PC-3 (cell line): ENCODE measurements around the gene CDC45. TPM values are rescaled to one million over a fixed set of nuclear protein-coding genes. Genes with fewer than 3 reads are reported as not detected.

ENCODE experiments used
- ATAC-seq: fragments of 200-7000 bp; cut with Tn5 transposase; 2 replicates; pipeline ENCODE4 v1.9.1; 2020; ENCODE audit warnings: mild to moderate bottlenecking, moderate library complexity
- BruUV-seq: library from RNA; stranded (reverse); fragments of 400-500 nt; replicated peaks from 2 replicates; lab custom pipeline; 2021; lab: Mats Ljungman, UMichigan
- CTCF ChIA-PET: fragments of 300-600 bp; sonication (Branson Sonifier 250); formaldehyde crosslinking; loops from one replicate; lab custom pipeline; 2022; ENCODE audit warnings: antibody characterized with exemption; lab: Charles Lee
- POLR2A ChIA-PET: fragments of 300-600 bp; sonication (Branson Sonifier 250); formaldehyde crosslinking; loops from one replicate; lab custom pipeline; 2022; ENCODE audit warnings: antibody characterized with exemption; ENCODE audit not compliant: unreplicated experiment; lab: Charles Lee
- DNase-seq: peaks from one replicate; pipeline ENCODE4 v3.0.0-alpha.2; 2015
- H2AFZ ChIP-seq: fragments of 300-600 bp; sonication (generic); 2 replicates; pipeline ENCODE4 v1.6.0; 2016; ENCODE audit warnings: antibody characterized with exemption, low read length
- H3F3A ChIP-seq: fragments of 300-600 bp; sonication (generic); one replicate; pipeline ENCODE4 v1.6.0; 2017; ENCODE audit warnings: antibody characterized with exemption, low read length, control low read depth, mild to moderate bottlenecking; ENCODE audit not compliant: unreplicated experiment
- H3K27ac ChIP-seq: fragments of 300-600 bp; sonication (generic); 2 replicates; pipeline ENCODE4 v1.5.1; 2016; ENCODE audit warnings: mild to moderate bottlenecking, low read length
- H3K27me3 ChIP-seq: fragments of 300-600 bp; sonication (generic); 2 replicates; pipeline ENCODE4 v1.6.1; 2016; ENCODE audit warnings: low read length, mixed read lengths
- H3K36me3 ChIP-seq: fragments of 300-600 bp; sonication (generic); 2 replicates; pipeline ENCODE4 v1.6.1; 2016; ENCODE audit warnings: low read depth, mixed run types, low read length, mixed read lengths
- H3K4me1 ChIP-seq: fragments of 300-600 bp; sonication (generic); 2 replicates; pipeline ENCODE4 v1.5.1; 2016; ENCODE audit warnings: low read length; ENCODE audit not compliant: insufficient read depth
- H3K4me2 ChIP-seq: fragments of 300-600 bp; sonication (generic); 2 replicates; pipeline ENCODE4 v1.6.0; 2016; ENCODE audit warnings: low read length
- H3K4me3 ChIP-seq: fragments of 300-600 bp; sonication (generic); 2 replicates; pipeline ENCODE4 v1.5.1; 2016; ENCODE audit warnings: mild to moderate bottlenecking, low read length, mixed read lengths
- H3K79me2 ChIP-seq: fragments of 300-600 bp; sonication (generic); 2 replicates; pipeline ENCODE4 v1.6.1; 2017; ENCODE audit warnings: low read length, mixed read lengths
- H3K9ac ChIP-seq: fragments of 300-600 bp; sonication (generic); 2 replicates; pipeline ENCODE4 v1.6.0; 2016; ENCODE audit warnings: mild to moderate bottlenecking, low read length
- H3K9me2 ChIP-seq: fragments of 300-600 bp; sonication (generic); replicated peaks from 2 replicates; pipeline ENCODE4 v1.6.1; 2016; ENCODE audit warnings: mixed run types, low read length, mixed read lengths
- H3K9me3 ChIP-seq: fragments of 300-600 bp; sonication (generic); 2 replicates; pipeline ENCODE4 v1.6.1; 2016; ENCODE audit warnings: low read length, mixed read lengths
- H4K20me1 ChIP-seq: fragments of 300-600 bp; sonication (generic); 2 replicates; pipeline ENCODE4 v1.6.1; 2016; ENCODE audit warnings: low read length, mixed read lengths
- EZH2 ChIP-seq: fragments of 300-600 bp; sonication (generic); IDR thresholded peaks from one replicate; pipeline ENCODE4 v1.6.1; 2017; ENCODE audit warnings: antibody characterized with exemption, mild to moderate bottlenecking, low read length; ENCODE audit not compliant: unreplicated experiment
- EZH2phosphoT487 ChIP-seq: fragments of 300-600 bp; sonication (generic); IDR thresholded peaks from 2 replicates; pipeline ENCODE4 v1.6.1; 2018; ENCODE audit warnings: mild to moderate bottlenecking, antibody characterized with exemption, low read length, borderline replicate concordance
- intact Hi-C: fragments of 100-400 bp; cut with micrococcal nuclease; formaldehyde crosslinking; loops from 2 replicates; pipeline ENCODE4 v1.9.0; 2023
- total RNA-seq: library from RNA; depleted of rRNA; stranded (reverse); fragments of >200 nt; gene quantifications from 2 replicates; pipeline ENCODE4 v1.2.3, GENCODE V29; 2014
- TF ChIP-seq, protein P1 (sequence below): fragments of 300-600 bp; sonication (generic); conservative IDR thresholded peaks from 2 replicates; pipeline ENCODE4 v1.5.1; 2017; ENCODE audit warnings: antibody characterized with exemption, low read depth, mild to moderate bottlenecking, low read length

The CDC45 gene
- total RNA-seq, 1 experiment from 2014 or later: 70.9 TPM

DNA sequence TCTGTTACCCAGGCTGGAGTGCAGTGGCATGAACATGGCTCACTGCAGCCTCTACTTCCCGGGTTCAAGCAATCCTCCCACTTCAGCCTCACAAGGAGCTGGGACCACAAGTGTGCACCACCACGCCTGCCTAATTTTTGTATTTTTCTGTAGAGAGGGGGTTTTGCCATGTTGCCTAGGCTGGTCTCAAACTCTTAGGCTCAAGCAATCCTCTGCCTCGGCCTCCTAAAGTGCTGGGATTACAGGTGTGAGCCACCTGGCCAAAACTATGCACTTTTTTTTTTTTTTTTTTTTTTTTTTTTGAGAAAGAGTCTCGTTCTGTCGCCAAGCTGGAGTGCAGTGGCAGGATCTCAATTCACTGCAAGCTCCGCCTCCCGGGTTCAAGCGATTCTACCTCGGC lies 56.8 kb downstream of the CDC45 start:
- H3K27ac ChIP-seq: no peak overlapping the region
- ATAC-seq (no peak), DNase-seq (no peak)
- no peak for TF ChIP-seq EZH2
- no peak for TF ChIP-seq EZH2phosphoT487
- TF ChIP-seq, protein P1, sequence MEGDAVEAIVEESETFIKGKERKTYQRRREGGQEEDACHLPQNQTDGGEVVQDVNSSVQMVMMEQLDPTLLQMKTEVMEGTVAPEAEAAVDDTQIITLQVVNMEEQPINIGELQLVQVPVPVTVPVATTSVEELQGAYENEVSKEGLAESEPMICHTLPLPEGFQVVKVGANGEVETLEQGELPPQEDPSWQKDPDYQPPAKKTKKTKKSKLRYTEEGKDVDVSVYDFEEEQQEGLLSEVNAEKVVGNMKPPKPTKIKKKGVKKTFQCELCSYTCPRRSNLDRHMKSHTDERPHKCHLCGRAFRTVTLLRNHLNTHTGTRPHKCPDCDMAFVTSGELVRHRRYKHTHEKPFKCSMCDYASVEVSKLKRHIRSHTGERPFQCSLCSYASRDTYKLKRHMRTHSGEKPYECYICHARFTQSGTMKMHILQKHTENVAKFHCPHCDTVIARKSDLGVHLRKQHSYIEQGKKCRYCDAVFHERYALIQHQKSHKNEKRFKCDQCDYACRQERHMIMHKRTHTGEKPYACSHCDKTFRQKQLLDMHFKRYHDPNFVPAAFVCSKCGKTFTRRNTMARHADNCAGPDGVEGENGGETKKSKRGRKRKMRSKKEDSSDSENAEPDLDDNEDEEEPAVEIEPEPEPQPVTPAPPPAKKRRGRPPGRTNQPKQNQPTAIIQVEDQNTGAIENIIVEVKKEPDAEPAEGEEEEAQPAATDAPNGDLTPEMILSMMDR: no peak
- ChIA-PET POLR2A (no interaction called here), CTCF (no interaction called here)
- intact Hi-C loops: no loop called here
- H3K9me2 ChIP-seq: no peaks in the 10 kb centered on the region
- H3K27me3 ChIP-seq: no peaks in the 10 kb centered on the region
- H2AFZ ChIP-seq: no peak overlapping the region
- H3K36me3 ChIP-seq: no peaks in the 10 kb centered on the region
- no peaks in the 10 kb centered on the region for H4K20me1 ChIP-seq
- no peaks in the 10 kb centered on the region for H3K4me1 ChIP-seq
- no peak overlapping the region for H3K4me3 ChIP-seq
- H3K9me3 ChIP-seq: no peaks in the 10 kb centered on the region
- no peaks in the 10 kb centered on the region for H3K79me2 ChIP-seq
- no peak overlapping the region for H3K4me2 ChIP-seq
- no peaks in the 10 kb centered on the region for H3F3A ChIP-seq
- BruUV-seq: no TSS peak
- no peak overlapping the region for H3K9ac ChIP-seq

GRCh38 chr22:19537941-19538488 lies 58.3 kb downstream of the CDC45 start:
- H3K4me1 ChIP-seq: no peaks in the 10 kb centered on the region
- ChIA-PET CTCF (no interaction called here), POLR2A (no interaction called here)
- DNase-seq: no peak
- no TSS peak for BruUV-seq
- intact Hi-C loops: no loop called here
- no peaks in the 10 kb centered on the region for H3K9me2 ChIP-seq
- H3K79me2 ChIP-seq: no peaks in the 10 kb centered on the region
- no peaks in the 10 kb centered on the region for H3K27me3 ChIP-seq
- no peak overlapping the region for H3K4me3 ChIP-seq
- H4K20me1 ChIP-seq: no peaks in the 10 kb centered on the region
- H2AFZ ChIP-seq: no peak overlapping the region
- no peaks in the 10 kb centered on the region for H3K9me3 ChIP-seq
- H3K4me2 ChIP-seq: no peak overlapping the region
- no peaks in the 10 kb centered on the region for H3F3A ChIP-seq
- no peak for TF ChIP-seq EZH2
- no peak for TF ChIP-seq EZH2phosphoT487
- TF ChIP-seq, protein P1: no peak
- H3K9ac ChIP-seq: no peak overlapping the region
- no peaks in the 10 kb centered on the region for H3K36me3 ChIP-seq
- no peak overlapping the region for H3K27ac ChIP-seq
- ATAC-seq: no peak

DNA sequence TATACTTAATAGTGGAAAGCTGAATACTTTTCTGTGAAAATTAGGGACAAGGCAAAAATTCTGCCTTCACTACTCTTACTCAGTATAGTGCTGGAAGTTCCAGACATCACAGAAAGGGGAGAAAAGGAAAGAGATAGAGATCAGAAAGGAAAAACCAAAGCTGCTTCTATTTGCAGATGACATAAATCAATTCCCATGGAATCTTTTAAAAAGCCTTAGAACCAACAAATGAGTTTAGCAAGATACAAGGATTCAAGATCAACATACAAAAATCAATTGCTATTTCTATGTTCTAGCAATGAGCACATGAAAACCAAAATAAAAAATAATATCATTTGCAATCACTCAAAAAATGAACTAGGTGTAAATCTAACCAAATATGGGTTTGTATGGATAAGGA lies 60.7 kb downstream of the CDC45 start:
- Histone ChIP-seq H3K9ac (no peak overlapping the region), H3K36me3 (no peaks in the 10 kb centered on the region), H3K27me3 (no peaks in the 10 kb centered on the region), H3K4me3 (no peak overlapping the region), H3K9me3 (no peaks in the 10 kb centered on the region), H3F3A (no peaks in the 10 kb centered on the region), H3K4me2 (no peak overlapping the region), H3K9me2 (no peaks in the 10 kb centered on the region), H3K79me2 (no peaks in the 10 kb centered on the region), H4K20me1 (no peaks in the 10 kb centered on the region), H2AFZ (no peak overlapping the region), H3K4me1 (no peaks in the 10 kb centered on the region), H3K27ac (no peak overlapping the region)
- intact Hi-C loops: no loop called here
- POLR2A ChIA-PET: no interaction called here
- no TSS peak for BruUV-seq
- ATAC-seq (no peak), DNase-seq (no peak)
- no peak for TF ChIP-seq EZH2phosphoT487
- TF ChIP-seq, protein P1: no peak
- no peak for TF ChIP-seq EZH2
- CTCF ChIA-PET: no interaction called here
